Activated T-cell treated with anti-CD3 and anti-CD28 coated beads for 1 hour (primary cell): ENCODE results near the gene YIPF4.
A peak's percentile ranks its signal among the peaks of the same experiment; 100 is the strongest.
"Not testable (repeated sequence)": the region's sequence is repeated elsewhere in the genome, so short reads cannot be mapped to it uniquely, and the experiment has no call there.

Source experiments
- DNase-seq: peaks from one replicate; pipeline ENCODE4 v3.0.0-alpha.2; 2020; ENCODE audit warnings: low read depth

YIPF4 gene

GRCh38 chr2:32277674-32278477 lies at the start of gene YIPF4:
TSS of gene YIPF4 (plus strand) at chr2:32277904. CDS start at chr2:32278156, 252 bp downstream.
- DNase-seq: peak; percentile 83

GRCh38 chr2:32228181-32228580 lies 49.5 kb upstream of the YIPF4 start:
- DNase-seq: no peak

- DNase-seq: no peak
Measured at GRCh38 chr2:32229635-32230034, 48.1 kb upstream of the YIPF4 start.

- DNase-seq: no peak
Measured at GRCh38 chr2:32231959-32232358, 45.7 kb upstream of the YIPF4 start.

GRCh38 chr2:32235315-32235714 lies 42.4 kb upstream of the YIPF4 start:
- DNase-seq: no peak

GRCh38 chr2:32237488-32237887 lies 40.2 kb upstream of the YIPF4 start:
- DNase-seq: no peak

GRCh38 chr2:32237996-32238395 lies 39.7 kb upstream of the YIPF4 start:
- no peak for DNase-seq

GRCh38 chr2:32242331-32242730 lies 35.4 kb upstream of the YIPF4 start:
- no peak for DNase-seq

- no peak for DNase-seq
Measured at GRCh38 chr2:32246911-32247310, 30.8 kb upstream of the YIPF4 start.

GRCh38 chr2:32248299-32248698 lies 29.4 kb upstream of the YIPF4 start:
- no peak for DNase-seq

- DNase-seq: no peak
Measured at GRCh38 chr2:32249731-32250236, 27.9 kb upstream of the YIPF4 start.

- DNase-seq: no peak
Measured at GRCh38 chr2:32250290-32250689, 27.4 kb upstream of the YIPF4 start.

GRCh38 chr2:32258242-32258641 lies 19.5 kb upstream of the YIPF4 start:
- DNase-seq: no peak

GRCh38 chr2:32260376-32260775 lies 17.3 kb upstream of the YIPF4 start:
- no peak for DNase-seq

GRCh38 chr2:32262105-32262504 lies 15.6 kb upstream of the YIPF4 start:
- no peak for DNase-seq

- DNase-seq: no peak
Measured at GRCh38 chr2:32264422-32265105, 13.1 kb upstream of the YIPF4 start, which contains the start of gene NLRC4. TSS of gene NLRC4 (minus strand) at chr2:32264886. CDS start at chr2:32256775, 8,111 bp downstream.

GRCh38 chr2:32271063-32271462 lies 6.6 kb upstream of the YIPF4 start:
- DNase-seq: no peak

- DNase-seq: no peak
Measured at GRCh38 chr2:32272279-32272678, 5.4 kb upstream of the YIPF4 start.

- DNase-seq: no peak
Measured at GRCh38 chr2:32274289-32274688, 3.4 kb upstream of the YIPF4 start.

GRCh38 chr2:32275790-32276189 lies 1.9 kb upstream of the YIPF4 start:
- DNase-seq: not testable (repeated sequence)

GRCh38 chr2:32277363-32277673 lies 386 bp upstream of the YIPF4 start:
- no peak for DNase-seq

GRCh38 chr2:32278478-32278853 lies 762 bp downstream of the YIPF4 start:
- no peak for DNase-seq

- DNase-seq: no peak
Measured at GRCh38 chr2:32284321-32284720, 6.6 kb downstream of the YIPF4 start.
